GM21367 (cell line): Measurements from ENCODE around the gene NSD2.

Experiments used
- ATAC-seq: cut with Tn5 transposase; IDR thresholded peaks from one replicate; pipeline ENCODE4 v1.9.1; 2021; ENCODE audit not compliant: unreplicated experiment

The NSD2 gene

GRCh38 chr4:1967512-1968149, 96.4 kb downstream of the NSD2 start:
- no peak for ATAC-seq

- ATAC-seq, result no peak
Measured at GRCh38 chr4:1968686-1969295, 97.6 kb downstream of the NSD2 start.

GRCh38 chr4:1969928-1970723, 98.9 kb downstream of the NSD2 start:
- no peak for ATAC-seq

- no peak for ATAC-seq
Measured at GRCh38 chr4:1970926-1971325, 99.7 kb downstream of the NSD2 start.

- ATAC-seq, result no peak
Measured at GRCh38 chr4:1971456-1972200, 100.4 kb downstream of the NSD2 start.

GRCh38 chr4:1972414-1972813, 101.2 kb downstream of the NSD2 start:
- ATAC-seq, result no peak

GRCh38 chr4:1973218-1973617, 102.0 kb downstream of the NSD2 start:
- ATAC-seq, result no peak

- ATAC-seq, result no peak
Measured at GRCh38 chr4:1973661-1974060, 102.5 kb downstream of the NSD2 start.

GRCh38 chr4:1974840-1975239, 103.6 kb downstream of the NSD2 start:
- ATAC-seq, result no peak

- no peak for ATAC-seq
Measured at GRCh38 chr4:1975391-1975801, 104.2 kb downstream of the NSD2 start.

- ATAC-seq, result no peak
Measured at GRCh38 chr4:1975880-1976279, 104.7 kb downstream of the NSD2 start.

GRCh38 chr4:1976416-1977352, 105.5 kb downstream of the NSD2 start:
- no peak for ATAC-seq

GRCh38 chr4:1978226-1978625, 107.0 kb downstream of the NSD2 start:
- no peak for ATAC-seq

- no peak for ATAC-seq
Measured at GRCh38 chr4:1978741-1979476, 107.7 kb downstream of the NSD2 start.

GRCh38 chr4:1979477-1980196, 108.4 kb downstream of the NSD2 start:
- no peak for ATAC-seq

GRCh38 chr4:1980561-1981041, 109.4 kb downstream of the NSD2 start:
- ATAC-seq, result no peak

- ATAC-seq, result no peak
Measured at GRCh38 chr4:1981251-1982058, 110.3 kb downstream of the NSD2 start.
